B cell (primary cell): Measurements from ENCODE around the gene TRIM44. TPM values are rescaled to one million over a fixed set of nuclear protein-coding genes. Genes with fewer than 3 reads are reported as not detected.
"Not testable (repeated sequence)": the region's sequence is repeated elsewhere in the genome, so short reads cannot be mapped to it uniquely, and the experiment has no call there.

Experiments
- ATAC-seq: fragments of 200-7000 bp; cut with Tn5 transposase; one replicate; pipeline ENCODE4 v1.10.0; 2021; ENCODE audit warnings: low read depth, mild to moderate bottlenecking, moderate number of reproducible peaks, moderate library complexity
- CTCF ChIA-PET: fragments of 350-600 bp; sonication (Branson Sonifier 250); formaldehyde crosslinking; loops from one replicate; lab custom pipeline; 2021; ENCODE audit warnings: antibody characterized with exemption, inconsistent platforms; lab: Charles Lee
- POLR2A ChIA-PET: fragments of 350-600 bp; sonication (Branson Sonifier 250); formaldehyde crosslinking; loops from one replicate; lab custom pipeline; 2021; ENCODE audit warnings: antibody characterized with exemption; lab: Charles Lee
- DNase-seq: peaks from one replicate; pipeline ENCODE4 v3.0.0; 2013
- H2AFZ ChIP-seq: 2 replicates; pipeline ENCODE4 v1.6.1; 2012; ENCODE audit warnings: mild to moderate bottlenecking, low read depth, low read length; ENCODE audit not compliant: insufficient read depth, poor library complexity, severe bottlenecking
- H3K27ac ChIP-seq, 2 donors: 1 replicate in 1 of 2; 2 replicates in 1 of 2; pipeline ENCODE4 v1.5.1; 2012 to 2013; ENCODE audit warnings: low read length in 2 of 2, mild to moderate bottlenecking in 2 of 2, moderate library complexity in 1 of 2
- H3K27me3 ChIP-seq, 4 experiments: fragments of 200-600 bp in 1 of 4; sonication (generic) in 1 of 4; replicated peaks in 1 of 4; 1 replicate in 2 of 4; 2 replicates in 2 of 4; pipeline versions ENCODE4 v1.6.1 to v1.7.0; 2013 to 2016; ENCODE audit warnings: low read length in 3 of 4, mild to moderate bottlenecking in 2 of 4, mixed read lengths in 1 of 4, moderate library complexity in 1 of 4; ENCODE audit not compliant: insufficient read depth in 4 of 4, control insufficient read depth in 3 of 4; ENCODE audit errors: control extremely low read depth in 1 of 4
- H3K36me3 ChIP-seq, 2 experiments: replicated peaks in 1 of 2; 1 replicate in 1 of 2; 2 replicates in 1 of 2; pipeline versions ENCODE4 v1.6.1 to v1.7.1; 2013; ENCODE audit warnings: low read length in 1 of 2; ENCODE audit not compliant: insufficient read depth in 2 of 2, control insufficient read depth in 1 of 2; ENCODE audit errors: control extremely low read depth in 1 of 2, extremely low read depth in 1 of 2
- H3K4me1 ChIP-seq, 2 donors: fragments of 200-600 bp in 1 of 2; sonication (generic) in 1 of 2; 1 replicate in 1 of 2; 2 replicates in 1 of 2; pipeline versions ENCODE4 v1.5.1 to v1.6.1; 2013 to 2017; ENCODE audit warnings: low read length in 2 of 2; ENCODE audit not compliant: control insufficient read depth in 2 of 2, insufficient read depth in 2 of 2
- H3K4me2 ChIP-seq: replicated peaks from 2 replicates; pipeline ENCODE3; 2012; ENCODE audit warnings: mild to moderate bottlenecking, low read depth, low read length; ENCODE audit not compliant: poor library complexity, severe bottlenecking
- H3K4me3 ChIP-seq, 5 experiments: fragments of 200-600 bp in 1 of 5; sonication (generic) in 1 of 5; 1 replicate in 3 of 5; 2 replicates in 2 of 5; pipeline versions ENCODE4 v1.5.1 to v1.7.0; 2011 to 2016; ENCODE audit warnings: low read length in 4 of 5, mild to moderate bottlenecking in 4 of 5, low read depth in 2 of 5, control low read depth in 1 of 5, moderate library complexity in 1 of 5; ENCODE audit not compliant: insufficient read depth in 1 of 5; ENCODE audit errors: control extremely low read depth in 1 of 5, extremely low read depth in 1 of 5
- H3K79me2 ChIP-seq: fragments of 200-600 bp; sonication (generic); one replicate; pipeline ENCODE4 v1.6.0; 2016; ENCODE audit warnings: low read length; ENCODE audit not compliant: control insufficient read depth, insufficient read depth
- H3K9ac ChIP-seq: fragments of 200-600 bp; sonication (generic); 2 replicates; pipeline ENCODE4 v1.6.1; 2017; ENCODE audit warnings: mild to moderate bottlenecking, low read length, moderate library complexity
- H3K9me3 ChIP-seq, 3 donors: one replicate each; pipeline versions ENCODE4 v1.6.1 to v1.7.1; 2013; ENCODE audit warnings: low read length in 2 of 3; ENCODE audit not compliant: control insufficient read depth in 2 of 3, insufficient read depth in 1 of 3; ENCODE audit errors: control extremely low read depth in 1 of 3
- H4K20me1 ChIP-seq: 2 replicates; pipeline ENCODE4 v1.6.0; 2012; ENCODE audit warnings: mild to moderate bottlenecking, low read length; ENCODE audit not compliant: insufficient read depth, control insufficient read depth, poor library complexity, severe bottlenecking
- H3K27ac Mint-ChIP-seq: one replicate; pipeline ENCODE4 v1.8.0; 2021; ENCODE audit warnings: mixed read lengths
- H3K27me3 Mint-ChIP-seq: one replicate; pipeline ENCODE4 v1.8.0; 2021; ENCODE audit warnings: mixed read lengths
- H3K4me1 Mint-ChIP-seq: one replicate; pipeline ENCODE4 v1.8.0; 2021; ENCODE audit warnings: mixed read lengths
- H3K4me3 Mint-ChIP-seq: one replicate; pipeline ENCODE4 v1.8.0; 2021; ENCODE audit warnings: mixed read lengths
- H3K9me3 Mint-ChIP-seq: one replicate; pipeline ENCODE4 v1.8.0; 2022; ENCODE audit warnings: mixed read lengths; ENCODE audit not compliant: insufficient read depth
- WGBS: methylation state at CpG from one replicate; pipeline ENCODE4 v1.1.5; 2013; ENCODE audit warnings: missing lambda C conversion rate; ENCODE audit not compliant: insufficient coverage; 5-methylcytosine and 5-hydroxymethylcytosine counted together
- intact Hi-C: fragments of 100-400 bp; cut with micrococcal nuclease; formaldehyde crosslinking; loops from one replicate; pipeline ENCODE4 v1.10.0; 2022
- polyA plus RNA-seq: library from polyadenylated mRNA; depleted of rRNA; stranded (reverse); fragments of >200 nt; gene quantifications from 2 replicates; pipeline ENCODE4 v1.2.3, GENCODE V29; 2012
- total RNA-seq, 2 donors: library from RNA; stranded (reverse); fragments of 120-200 nt in 1 of 2; gene quantifications; 1 replicate in 1 of 2; 2 replicates in 1 of 2; pipeline versions ENCODE4 v1.2.3 to v1.2.4, GENCODE V29; 2013 to 2022
- TF ChIP-seq, protein P1 (sequence below): fragments of 200-600 bp; IDR thresholded peaks from one replicate; pipeline ENCODE4 v1.8.0; 2022; ENCODE audit warnings: antibody characterized with exemption, mild to moderate bottlenecking

The TRIM44 gene
- total and polyA plus RNA-seq, 2 donors (not counting 1 experiment from before 2014, with no cell fraction given), result 39.1 to 71.1 TPM

DNA sequence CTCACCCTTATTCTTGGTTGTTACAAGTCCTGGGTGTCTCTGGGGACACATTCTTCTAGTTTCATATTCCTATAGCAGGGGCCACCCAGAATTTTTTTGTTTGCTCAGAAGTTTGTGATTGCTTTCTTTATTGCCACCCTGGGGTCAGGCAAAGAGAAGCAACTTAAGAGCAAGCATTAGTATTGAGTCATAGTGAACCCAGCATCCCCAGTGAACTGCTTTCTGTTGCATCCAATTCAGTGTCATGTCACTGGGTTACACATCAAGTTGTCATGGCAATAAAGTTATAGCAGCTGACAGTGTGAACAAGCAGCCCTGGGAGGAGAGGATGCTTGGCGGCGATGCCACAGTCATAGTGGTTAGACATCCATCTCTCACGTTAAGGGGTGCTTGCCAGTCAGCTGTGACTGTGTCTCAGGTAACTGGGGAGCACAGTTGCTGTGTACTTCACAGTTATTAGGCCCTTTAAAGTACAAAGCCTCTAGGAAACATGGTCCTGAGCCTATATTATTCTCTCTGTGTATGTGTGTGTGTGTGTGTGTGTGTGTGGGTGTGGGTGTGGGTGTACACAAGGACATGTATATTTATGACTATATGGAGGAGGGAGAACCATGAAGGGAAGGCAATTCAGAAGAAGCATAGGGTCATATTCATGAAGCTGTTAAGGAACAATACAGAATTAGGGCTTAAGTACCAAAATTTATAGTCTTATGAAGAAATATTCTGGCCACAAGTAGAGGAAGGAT, 52.5 kb downstream of the TRIM44 start:
- Histone ChIP-seq H3K36me3 (no peaks in the 10 kb centered on the region), H3K4me1 (peaks cover 13 to 16% of the 10 kb centered on the region in 2 donors), H3K4me2 (no peak overlapping the region), H3K9me3 (peaks cover 7 to 31% (median 10%) of the 10 kb centered on the region in 3 donors), H3K9ac (no peak overlapping the region), H3K27me3 (no peaks in the 10 kb centered on the region), H4K20me1 (peaks cover 4% of the 10 kb centered on the region), H3K27ac (peak overlapping the region; percentile 33 to 64), H3K4me3 (no peak overlapping the region), H2AFZ (no peak overlapping the region), H3K79me2 (peaks cover 23% of the 10 kb centered on the region)
- TF ChIP-seq, protein P1, sequence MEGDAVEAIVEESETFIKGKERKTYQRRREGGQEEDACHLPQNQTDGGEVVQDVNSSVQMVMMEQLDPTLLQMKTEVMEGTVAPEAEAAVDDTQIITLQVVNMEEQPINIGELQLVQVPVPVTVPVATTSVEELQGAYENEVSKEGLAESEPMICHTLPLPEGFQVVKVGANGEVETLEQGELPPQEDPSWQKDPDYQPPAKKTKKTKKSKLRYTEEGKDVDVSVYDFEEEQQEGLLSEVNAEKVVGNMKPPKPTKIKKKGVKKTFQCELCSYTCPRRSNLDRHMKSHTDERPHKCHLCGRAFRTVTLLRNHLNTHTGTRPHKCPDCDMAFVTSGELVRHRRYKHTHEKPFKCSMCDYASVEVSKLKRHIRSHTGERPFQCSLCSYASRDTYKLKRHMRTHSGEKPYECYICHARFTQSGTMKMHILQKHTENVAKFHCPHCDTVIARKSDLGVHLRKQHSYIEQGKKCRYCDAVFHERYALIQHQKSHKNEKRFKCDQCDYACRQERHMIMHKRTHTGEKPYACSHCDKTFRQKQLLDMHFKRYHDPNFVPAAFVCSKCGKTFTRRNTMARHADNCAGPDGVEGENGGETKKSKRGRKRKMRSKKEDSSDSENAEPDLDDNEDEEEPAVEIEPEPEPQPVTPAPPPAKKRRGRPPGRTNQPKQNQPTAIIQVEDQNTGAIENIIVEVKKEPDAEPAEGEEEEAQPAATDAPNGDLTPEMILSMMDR, result no peak
- intact Hi-C loops, result no loop called here
- H3K27me3 Mint-ChIP-seq, result no peaks in the 10 kb centered on the region
- WGBS, result 94% methylated on average over 3 of the region's 3 CpGs
- DNase-seq (no peak), ATAC-seq (no peak)
- CTCF ChIA-PET, result no interaction called here
- H3K4me3 Mint-ChIP-seq, result peak overlapping the region; percentile 24
- POLR2A ChIA-PET, result no interaction called here
- H3K9me3 Mint-ChIP-seq, result peaks cover 5% of the 10 kb centered on the region
- peaks cover 51% of the 10 kb centered on the region for H3K4me1 Mint-ChIP-seq
- peak overlapping the region; percentile 4 for H3K27ac Mint-ChIP-seq

DNA sequence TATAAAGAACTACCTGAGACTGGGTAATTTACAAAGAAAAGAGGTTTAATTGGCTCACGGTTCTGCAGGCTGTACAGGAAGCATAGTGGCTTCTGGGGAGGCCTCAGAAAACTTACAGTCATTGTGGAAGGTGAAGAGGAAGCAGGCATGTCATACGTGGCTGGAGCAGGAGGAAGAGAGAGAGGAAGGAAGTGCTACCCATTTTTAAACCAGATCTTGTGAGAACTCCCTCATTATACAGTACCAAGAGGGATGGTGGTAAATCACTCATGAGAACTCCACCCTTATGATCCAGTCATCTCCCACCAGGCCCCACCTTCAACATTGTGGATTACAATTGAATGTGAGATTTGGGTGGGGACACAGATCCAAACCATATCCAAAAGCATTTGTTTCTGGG, 53.1 kb downstream of the TRIM44 start:
- DNase-seq, result peak; percentile 20
- H3K9me3 Mint-ChIP-seq, H4K20me1 ChIP-seq, H3K4me3 ChIP-seq, H2AFZ ChIP-seq, H3K36me3 ChIP-seq, POLR2A ChIA-PET, CTCF ChIA-PET, ATAC-seq, intact Hi-C loops, H3K9ac ChIP-seq, H3K27me3 ChIP-seq, H3K27me3 Mint-ChIP-seq: not testable (repeated sequence)
- WGBS, result 20% methylated on average over 1 of the region's 2 CpGs
- H3K27ac Mint-ChIP-seq, result peak overlapping the region; percentile 4
- Histone ChIP-seq H3K9me3 (peaks cover 7 to 31% (median 10%) of the 10 kb centered on the region in 3 donors), H3K4me1 (peaks cover 13 to 16% of the 10 kb centered on the region in 2 donors), H3K79me2 (peaks cover 30% of the 10 kb centered on the region), H3K4me2 (peak overlapping the region; percentile 24), H3K27ac (peak overlapping the region; percentile 33 to 64)
- peak overlapping the region; percentile 24 for H3K4me3 Mint-ChIP-seq
- peaks cover 57% of the 10 kb centered on the region for H3K4me1 Mint-ChIP-seq
